Activated CD8-positive, alpha-beta memory T cell treated with anti-CD3 and anti-CD28 coated beads for 24 hours (primary cell): ENCODE measurements around the gene MAP3K7.

Experiments used
- DNase-seq: peaks from one replicate; pipeline ENCODE4 v3.0.0-alpha.2; 2020

Gene MAP3K7

GRCh38 chr6:90586836-90587638 is at the start of gene MAP3K7:
MAP3K7 (minus strand) TSS chr6:90587072; CDS start chr6:90586883, 189 bp downstream.
- DNase-seq, result peak; percentile 99

DNA sequence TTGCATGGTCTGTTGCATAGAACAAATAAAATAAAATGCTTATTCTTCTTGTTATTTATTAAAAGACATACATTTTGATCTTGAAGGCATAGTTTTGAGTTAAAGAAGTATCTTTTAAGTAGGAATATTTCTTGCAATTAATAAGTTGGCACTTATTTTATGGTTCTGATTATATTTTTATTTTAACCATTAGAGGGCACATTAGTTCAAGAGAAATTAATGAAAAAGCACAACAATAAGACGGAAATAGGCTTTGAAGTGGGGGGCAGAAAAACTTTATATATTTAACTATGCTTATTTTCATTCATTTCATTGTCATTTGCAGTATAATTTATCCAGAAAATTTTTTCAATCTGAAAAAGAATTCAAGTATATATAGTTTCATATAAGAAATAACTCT is 44.2 kb upstream of the MAP3K7 start:
- DNase-seq, result no peak

- DNase-seq, result no peak
Observed at GRCh38 chr6:90621581-90621980, 34.7 kb upstream of the MAP3K7 start.

- no peak for DNase-seq
Observed at GRCh38 chr6:90619221-90619620, 32.3 kb upstream of the MAP3K7 start.

DNA sequence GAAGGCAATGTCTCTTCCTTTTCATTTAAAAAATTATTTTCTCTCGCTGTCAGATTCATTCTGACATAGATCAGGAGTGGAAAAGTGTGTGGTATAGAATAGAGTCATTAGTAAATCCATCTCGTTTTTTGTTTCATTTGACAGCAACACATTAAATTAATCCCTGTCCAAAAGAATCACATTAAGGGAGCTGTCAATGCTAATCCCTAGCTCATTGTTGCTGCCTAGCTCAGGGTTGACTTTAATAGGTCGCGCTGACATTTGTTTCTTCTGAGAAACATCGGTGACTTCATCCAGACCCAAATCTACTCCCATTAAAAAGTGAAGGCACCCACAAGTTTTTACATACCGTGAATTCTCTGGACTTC is 25.4 kb upstream of the MAP3K7 start:
- no peak for DNase-seq

DNA sequence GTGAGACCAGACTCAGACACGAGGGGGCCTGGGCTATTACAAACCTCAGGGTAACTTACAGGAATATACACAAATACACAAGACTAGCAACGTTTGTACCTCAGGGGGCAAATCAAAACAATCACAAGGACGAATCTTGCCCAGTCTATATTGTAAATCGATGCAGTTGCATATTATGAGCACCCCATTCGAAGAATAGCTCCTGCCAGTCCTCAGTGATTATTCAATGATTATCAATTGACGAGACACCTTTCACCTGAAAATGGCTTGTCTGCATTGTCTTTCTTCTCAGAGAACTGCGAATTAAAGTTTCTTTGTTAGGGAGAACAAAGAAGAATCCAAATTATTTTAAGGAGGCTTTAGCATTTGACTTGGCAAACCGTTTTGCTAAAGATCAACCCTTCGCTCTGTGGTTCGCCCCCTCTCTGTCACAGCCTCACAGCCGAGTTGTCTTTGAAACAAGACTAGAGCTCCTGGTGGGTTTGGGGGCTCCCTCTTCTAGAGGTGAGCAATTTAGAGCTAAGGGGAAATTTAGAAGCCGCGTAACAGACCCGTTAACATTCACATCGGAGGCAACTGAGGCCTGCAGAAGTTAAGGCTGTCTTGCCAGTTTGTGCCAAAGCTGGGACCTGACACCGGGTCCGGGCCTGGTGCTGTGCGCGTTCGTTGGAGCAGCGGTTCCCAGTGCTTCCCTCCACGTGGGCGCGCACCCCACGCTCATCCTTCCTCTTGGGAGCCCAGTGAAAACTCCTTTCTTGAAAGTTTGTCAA is 24.9 kb upstream of the MAP3K7 start:
- no peak for DNase-seq

DNA sequence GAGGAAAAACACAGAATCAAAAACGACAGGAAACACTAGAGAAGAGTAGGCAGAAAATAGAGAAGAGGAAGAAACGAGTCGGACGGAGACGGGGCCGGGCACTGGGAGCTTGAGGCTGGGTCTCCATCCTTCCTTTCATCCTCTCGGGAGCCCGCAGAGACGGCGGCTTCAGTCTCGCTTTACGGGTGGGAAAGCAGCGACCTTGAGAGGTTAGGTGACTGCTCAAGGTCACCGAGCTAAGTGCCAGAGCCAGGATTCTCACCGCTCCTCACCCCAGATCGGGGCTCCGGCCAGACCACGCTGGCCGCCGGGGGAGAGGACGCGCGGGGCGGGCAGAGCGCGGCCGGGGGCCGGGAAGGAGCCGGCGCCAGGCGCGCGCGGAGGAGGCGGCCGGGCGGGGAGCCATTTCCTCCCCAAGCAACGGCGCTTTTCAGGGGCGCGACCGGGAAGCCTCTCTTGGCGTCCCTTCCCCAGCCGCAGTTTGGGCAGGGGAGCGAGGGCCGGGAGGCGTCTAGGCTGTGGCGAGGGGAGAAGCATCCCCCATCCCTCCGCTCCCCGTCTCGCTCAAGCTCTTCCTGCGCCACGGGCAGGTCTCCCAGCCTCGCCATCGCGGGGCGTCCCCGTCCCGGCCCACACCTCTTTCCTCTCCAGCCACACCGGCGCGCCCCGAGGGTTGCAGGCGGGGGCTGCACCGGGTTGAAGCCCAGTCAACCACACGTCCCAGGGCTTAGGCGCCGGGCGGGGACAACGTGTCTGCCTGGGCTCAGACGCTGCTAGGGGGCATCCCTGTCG is 24.1 kb upstream of the MAP3K7 start:
- peak; percentile 75 for DNase-seq

- no peak for DNase-seq
Observed at GRCh38 chr6:90610301-90610750, 23.5 kb upstream of the MAP3K7 start.

- DNase-seq, result no peak
Observed at GRCh38 chr6:90605749-90606340, 19.0 kb upstream of the MAP3K7 start.

GRCh38 chr6:90604546-90604945 is 17.7 kb upstream of the MAP3K7 start:
- DNase-seq, result no peak

DNA sequence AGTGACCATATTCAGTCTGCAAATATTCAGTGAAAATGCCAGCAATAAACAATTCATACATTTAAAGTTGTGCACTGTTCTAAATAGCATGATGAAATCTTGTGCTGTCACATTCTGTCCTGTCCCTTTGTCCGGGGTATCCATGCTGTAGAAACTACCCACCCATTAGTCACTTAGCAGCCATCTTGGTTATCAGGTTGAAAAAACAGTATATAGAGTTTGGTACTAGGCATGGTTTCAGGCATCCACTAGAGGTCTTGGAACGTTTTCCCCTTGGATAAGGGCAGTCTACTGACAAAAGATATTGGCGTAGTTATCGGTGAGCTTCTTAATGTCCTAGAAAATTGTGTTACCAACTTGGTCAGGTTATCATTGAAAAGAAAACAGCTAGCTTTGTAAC is 12.3 kb upstream of the MAP3K7 start:
- no peak for DNase-seq

DNA sequence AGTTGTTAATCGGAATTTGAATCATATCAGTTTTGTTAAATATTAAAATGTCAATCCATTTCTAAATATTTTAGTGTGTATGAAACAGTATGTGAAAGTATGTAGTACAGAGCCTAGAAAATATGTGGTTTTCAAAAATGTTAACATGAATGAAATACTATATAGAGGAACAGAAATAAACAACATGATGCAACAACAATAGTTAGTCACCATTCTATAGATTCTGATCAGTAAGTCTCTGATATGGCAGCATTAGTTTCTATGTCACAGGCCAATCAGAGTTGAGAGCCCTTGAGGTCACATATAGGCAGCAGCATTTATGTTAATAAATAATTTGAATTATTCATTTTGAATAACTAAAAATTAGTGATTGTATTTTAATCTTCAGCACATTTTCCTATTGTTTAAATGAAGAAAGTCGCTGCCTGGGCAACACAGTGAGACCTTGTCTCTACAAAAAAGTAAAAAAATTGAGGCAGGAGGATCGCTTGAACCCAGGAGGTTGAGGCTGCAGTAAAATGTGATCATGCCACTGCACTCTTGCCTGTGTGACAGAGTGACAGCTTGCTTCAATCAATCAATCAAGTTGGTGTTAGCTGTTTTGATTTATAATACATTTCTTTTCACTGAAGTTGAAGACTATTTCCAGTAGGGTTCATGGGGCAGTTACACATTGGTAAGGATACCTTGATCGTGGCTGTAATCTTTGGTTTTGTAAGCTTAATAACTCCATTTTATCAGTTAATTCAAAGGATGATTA is 11.5 kb upstream of the MAP3K7 start:
- DNase-seq, result no peak

- DNase-seq, result no peak
Observed at GRCh38 chr6:90596967-90597539, 10.2 kb upstream of the MAP3K7 start.

GRCh38 chr6:90595854-90596253 is 9.0 kb upstream of the MAP3K7 start:
- no peak for DNase-seq

DNA sequence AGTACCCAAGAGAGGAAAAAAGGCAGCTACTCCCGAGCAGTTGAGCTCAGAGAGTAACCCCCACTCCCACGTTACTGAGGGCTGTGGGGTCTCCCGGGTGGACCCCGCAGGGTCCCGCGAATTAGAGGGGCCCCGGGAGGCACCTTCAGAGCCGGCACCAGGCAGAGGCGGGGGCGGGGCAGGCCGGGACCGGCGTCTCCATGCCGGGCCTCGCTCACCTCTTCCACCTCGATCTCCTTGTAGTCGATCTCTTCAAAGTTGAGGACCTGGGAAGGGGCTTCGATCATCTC is 381 bp downstream of the MAP3K7 start:
- DNase-seq, result no peak

DNA sequence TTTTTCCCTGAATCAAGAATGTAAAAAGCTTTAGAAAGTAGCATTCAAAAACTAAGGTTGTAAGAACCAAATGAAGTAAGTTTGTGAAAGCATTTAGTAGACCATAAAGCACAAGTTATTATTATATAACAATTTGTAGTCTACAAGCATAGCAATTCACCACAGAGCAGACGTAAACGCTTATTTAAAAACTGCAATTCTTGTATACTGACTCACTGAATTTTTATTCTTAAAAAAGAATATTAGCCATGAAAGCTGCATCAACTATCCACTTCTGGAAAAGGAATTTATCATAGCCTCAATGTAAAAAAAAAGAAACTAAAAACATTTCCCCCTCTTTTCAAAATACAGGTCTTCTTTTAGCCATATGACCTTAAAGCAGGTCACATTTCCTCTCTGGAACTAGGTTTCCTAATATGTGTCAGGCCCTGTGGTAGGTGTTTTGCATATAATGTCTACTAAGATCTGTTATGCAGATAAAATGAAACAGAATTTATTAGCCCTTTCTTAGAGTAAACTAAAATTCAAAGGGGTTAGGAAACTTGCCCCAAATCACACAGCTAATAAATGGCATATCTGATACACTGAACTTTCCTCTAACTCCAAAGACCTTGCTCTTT is 2.1 kb downstream of the MAP3K7 start:
- no peak for DNase-seq

GRCh38 chr6:90583836-90584481 is 2.9 kb downstream of the MAP3K7 start:
- DNase-seq, result no peak

- DNase-seq, result no peak
Observed at GRCh38 chr6:90583179-90583835, 3.6 kb downstream of the MAP3K7 start.

DNA sequence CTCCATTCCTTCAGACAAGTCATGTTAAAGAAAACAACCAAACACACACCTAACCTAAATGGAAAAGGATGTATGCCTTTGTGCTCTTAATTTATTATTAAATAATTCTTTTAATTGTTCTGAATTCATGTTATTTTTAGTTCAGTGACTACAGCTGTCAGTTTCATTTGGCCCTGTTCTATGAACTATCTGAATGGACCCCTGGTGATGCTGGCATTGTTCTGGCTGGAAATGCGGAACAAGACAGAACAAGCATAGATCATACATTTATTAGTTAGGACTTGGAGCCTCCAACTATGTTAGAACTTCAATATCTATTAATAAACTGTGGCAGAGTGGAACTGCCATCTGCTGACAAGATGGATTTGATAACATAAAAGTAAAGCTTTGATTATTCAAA is 5.7 kb downstream of the MAP3K7 start:
- DNase-seq, result no peak

DNA sequence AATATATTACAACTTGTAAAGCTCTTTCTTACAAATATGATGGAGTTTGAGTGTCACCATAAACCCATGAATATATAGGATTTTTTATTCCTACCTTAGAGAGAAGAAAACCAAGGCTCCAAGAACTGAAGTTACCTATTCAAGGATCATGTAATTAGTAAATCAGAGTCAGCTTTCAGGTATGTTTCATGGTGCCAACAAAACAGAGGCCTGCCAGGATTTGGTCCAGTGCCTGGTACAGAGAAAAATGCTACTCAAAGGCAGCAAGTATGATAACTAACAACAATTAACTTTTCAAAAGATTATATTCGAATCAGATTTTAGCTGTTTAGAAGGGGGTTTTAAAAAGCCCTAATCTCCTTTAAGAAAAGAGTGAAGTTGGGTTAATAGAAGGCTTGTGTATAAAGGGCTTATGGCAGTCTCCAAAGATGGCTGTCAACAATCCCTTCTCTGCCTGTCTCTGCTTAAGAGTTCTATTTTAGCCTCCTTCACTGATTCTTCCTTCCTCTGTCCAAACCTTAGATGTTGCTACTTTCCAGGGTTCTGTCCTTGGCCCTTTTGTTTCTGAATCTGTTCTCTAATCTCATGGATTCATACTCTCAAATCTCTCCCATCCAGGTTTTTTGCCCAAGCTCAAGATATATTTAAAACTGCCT is 7.8 kb downstream of the MAP3K7 start:
- no peak for DNase-seq
